ENCODE results near the gene CLTC. TPM values are rescaled to one million over a fixed set of nuclear protein-coding genes. Genes with fewer than 3 reads are reported as not detected.

Gene CLTC
- total and polyA plus RNA-seq, 2 experiments from 2014 or later = 107 to 344 TPM

- TF ChIP-seq EZH2phosphoT487 (IDR thresholded peaks at IDR 0.05; ENCODE audit: unreplicated experiment) (no peak), ZNF114 (CRISPR knock-in tag; IDR thresholded peaks at IDR 0.05) (no peak), JUNB (IDR thresholded peaks at IDR 0.05; ENCODE audit: unreplicated experiment) (no peak), REST (IDR thresholded peaks at IDR 0.05; ENCODE audit: unreplicated experiment) (no peak), EZH2 (IDR thresholded peaks at IDR 0.05; ENCODE audit: low read depth, unreplicated experiment) (no peak), STAT1 (IDR thresholded peaks at IDR 0.05; ENCODE audit: unreplicated experiment) (no peak), POLR2AphosphoS5 (IDR thresholded peaks at IDR 0.05; ENCODE audit: low read depth) (no peak), NANOG (IDR thresholded peaks at IDR 0.05; ENCODE audit: borderline replicate concordance) (no peak), ZNF331 (CRISPR knock-in tag; IDR thresholded peaks at IDR 0.05; ENCODE audit: low read depth) (no peak), CREB1 (CRISPR knock-in tag; IDR thresholded peaks at IDR 0.05; ENCODE audit: low read depth) (no peak), ETS1 (IDR thresholded peaks at IDR 0.05) (no peak), ZNF462 (CRISPR knock-in tag; IDR thresholded peaks at IDR 0.05) (no peak), CTCF (conservative IDR thresholded peaks at IDR 0.05; ENCODE audit: low read depth in 2 of 2) (no peak)
- Histone ChIP-seq H3K4me1 (ENCODE audit: insufficient read depth) (no peaks in the 10 kb centered on the region), H3K4me3 (no peak overlapping the region), H4K20me1 (replicated peaks; ENCODE audit: insufficient read depth) (peaks cover 7% of the 10 kb centered on the region; the same call in 1 of the 2 replicates), H3K27me3 (ENCODE audit: insufficient read depth) (no peaks in the 10 kb centered on the region), H3K27ac (ENCODE audit: low read depth) (no peak overlapping the region), H3F3A (replicated peaks; ENCODE audit: low read depth) (no peaks in the 10 kb centered on the region), H3K9me2 (ENCODE audit: insufficient read depth) (no peaks in the 10 kb centered on the region), H3K79me2 (replicated peaks; ENCODE audit: insufficient read depth) (peaks cover 35% of the 10 kb centered on the region), H3K4me2 (no peak overlapping the region), H2AFZ (no peak overlapping the region), H3K36me3 (ENCODE audit: insufficient read depth) (peaks cover 53% of the 10 kb centered on the region; the same call in 1 of the 2 replicates)
- H3K27ac Mint-ChIP-seq = no peak overlapping the region
- H3K4me3 Mint-ChIP-seq = no peak overlapping the region
- peaks cover 87% of the 10 kb centered on the region for H3K36me3 Mint-ChIP-seq (ENCODE audit: low read depth)
- no peaks in the 10 kb centered on the region for H3K4me1 Mint-ChIP-seq
- H3K9me3 Mint-ChIP-seq = no peaks in the 10 kb centered on the region
- ATAC-seq = no peak
- H3K27me3 Mint-ChIP-seq (ENCODE audit: insufficient read depth, low read depth, poor library complexity) = no peaks in the 10 kb centered on the region
- no peak for DNase-seq (ENCODE audit: low spot score)
Observed at GRCh38 chr17:59651346-59651745, 31.7 kb downstream of the CLTC start.
